ENCODE measurements around the gene CD81.

The CD81 gene

DNA sequence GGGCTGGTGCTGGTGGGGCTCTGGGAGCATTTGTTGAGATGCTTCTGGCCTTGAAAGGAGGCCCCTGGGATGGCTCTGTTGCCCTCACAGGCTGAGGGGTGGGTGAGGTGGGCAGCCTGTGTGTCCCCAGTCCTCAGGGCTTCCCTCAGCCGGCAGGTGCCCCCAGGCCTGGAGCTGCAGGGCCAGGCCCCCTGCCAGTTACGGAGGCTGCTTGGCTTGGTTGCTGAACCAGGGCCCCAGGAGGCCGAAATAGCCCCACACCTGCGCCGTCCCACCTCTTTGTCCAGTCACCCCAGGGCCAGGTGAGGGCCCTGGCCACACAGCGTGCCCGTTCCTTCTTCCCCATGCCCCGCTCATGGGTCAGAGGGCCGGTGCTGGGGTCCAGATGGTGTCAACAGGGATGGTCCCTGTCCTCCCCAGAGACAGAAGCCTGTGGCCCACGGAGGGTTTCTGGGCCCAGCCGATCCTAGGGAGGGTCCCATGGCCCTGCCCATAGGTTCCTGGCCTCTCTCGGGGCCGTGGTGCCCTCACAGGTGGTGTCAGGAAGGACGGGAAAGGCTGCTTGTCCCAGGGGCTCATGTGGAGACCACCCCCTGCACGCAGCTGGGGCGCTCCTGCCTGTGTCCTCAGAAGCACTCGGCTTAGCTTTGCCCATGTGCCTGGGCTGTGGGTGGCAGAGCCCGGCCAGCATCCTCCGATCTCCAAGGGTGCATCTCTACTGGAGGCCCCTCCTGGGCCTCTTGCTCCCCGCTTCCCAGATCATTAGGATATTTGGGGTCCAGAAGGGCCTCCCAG lies 14.3 kb downstream of the CD81 start:
- DNase-seq, result no peak

DNA sequence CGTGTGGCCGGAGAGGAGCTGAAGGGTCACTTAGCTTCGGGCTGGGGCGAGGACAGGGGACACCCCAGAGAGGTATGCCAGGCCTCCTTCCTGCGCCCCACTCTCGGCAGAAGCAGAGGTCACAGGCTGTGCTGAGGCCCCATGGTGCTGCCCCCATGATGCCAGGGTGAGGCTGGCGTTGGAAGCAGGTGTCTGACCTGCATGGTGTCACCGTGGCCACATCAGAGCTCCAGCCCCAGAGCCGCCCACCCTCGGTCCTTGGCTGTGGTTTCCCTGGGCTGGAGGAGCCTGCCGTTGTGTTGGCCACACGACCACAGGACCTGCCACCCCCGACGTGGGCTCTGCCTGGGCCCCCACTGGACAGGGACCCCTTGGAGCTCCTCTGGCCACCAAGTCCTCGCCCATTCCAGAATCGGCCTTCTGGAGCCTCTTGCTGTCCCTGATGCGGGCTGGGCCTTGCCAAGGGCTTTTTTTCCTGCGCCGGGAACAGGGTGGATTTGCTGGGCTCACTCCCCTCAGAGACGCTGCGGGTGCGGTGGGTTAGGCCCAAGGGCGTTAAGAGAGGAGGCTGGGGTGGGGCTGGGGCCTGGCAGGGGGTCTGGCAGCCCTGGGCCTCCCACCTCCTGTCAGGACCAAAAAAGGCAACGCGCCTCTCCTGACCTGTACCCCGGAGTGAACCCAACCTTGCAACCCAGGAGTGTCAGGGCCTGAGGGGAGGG lies 15.3 kb downstream of the CD81 start:
- DNase-seq, result no peak

DNA sequence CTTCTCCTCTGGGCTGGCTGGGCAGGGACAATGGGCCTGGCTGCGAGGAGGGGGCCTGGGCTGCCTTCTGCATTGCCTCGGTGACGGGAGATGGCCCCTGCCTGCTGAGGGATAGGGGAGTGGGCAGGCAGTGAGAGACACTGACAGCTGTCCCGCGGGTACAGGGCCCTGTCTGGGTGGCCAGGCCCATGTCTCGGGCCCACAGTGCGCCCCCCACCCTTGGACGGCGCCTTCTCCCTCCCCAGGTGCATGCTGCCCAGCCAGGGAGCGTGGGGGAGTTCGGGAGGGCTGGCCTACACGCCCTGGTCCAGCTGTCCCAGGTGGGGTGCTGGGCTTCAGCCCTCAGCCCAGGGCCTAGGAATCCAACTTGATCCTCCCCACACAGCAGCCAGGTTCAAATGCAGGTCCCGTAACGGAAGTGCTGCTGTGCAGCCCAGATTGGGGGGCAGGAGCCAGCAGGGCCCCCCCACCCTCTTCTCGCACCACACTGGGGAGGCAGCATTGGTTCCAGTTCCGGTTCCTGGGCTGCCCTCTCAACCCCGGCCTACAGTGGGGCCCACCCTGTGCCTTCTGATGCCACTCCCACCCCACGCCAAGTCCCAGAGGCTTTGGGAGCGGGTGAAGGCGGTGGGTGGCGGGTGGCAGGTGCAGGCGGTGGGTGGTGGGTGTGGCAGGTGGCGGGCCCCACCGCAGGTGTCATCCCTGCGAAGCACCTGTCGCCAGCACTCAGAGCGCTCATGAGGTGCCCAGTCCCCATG lies 16.2 kb downstream of the CD81 start:
- no peak for DNase-seq

DNA sequence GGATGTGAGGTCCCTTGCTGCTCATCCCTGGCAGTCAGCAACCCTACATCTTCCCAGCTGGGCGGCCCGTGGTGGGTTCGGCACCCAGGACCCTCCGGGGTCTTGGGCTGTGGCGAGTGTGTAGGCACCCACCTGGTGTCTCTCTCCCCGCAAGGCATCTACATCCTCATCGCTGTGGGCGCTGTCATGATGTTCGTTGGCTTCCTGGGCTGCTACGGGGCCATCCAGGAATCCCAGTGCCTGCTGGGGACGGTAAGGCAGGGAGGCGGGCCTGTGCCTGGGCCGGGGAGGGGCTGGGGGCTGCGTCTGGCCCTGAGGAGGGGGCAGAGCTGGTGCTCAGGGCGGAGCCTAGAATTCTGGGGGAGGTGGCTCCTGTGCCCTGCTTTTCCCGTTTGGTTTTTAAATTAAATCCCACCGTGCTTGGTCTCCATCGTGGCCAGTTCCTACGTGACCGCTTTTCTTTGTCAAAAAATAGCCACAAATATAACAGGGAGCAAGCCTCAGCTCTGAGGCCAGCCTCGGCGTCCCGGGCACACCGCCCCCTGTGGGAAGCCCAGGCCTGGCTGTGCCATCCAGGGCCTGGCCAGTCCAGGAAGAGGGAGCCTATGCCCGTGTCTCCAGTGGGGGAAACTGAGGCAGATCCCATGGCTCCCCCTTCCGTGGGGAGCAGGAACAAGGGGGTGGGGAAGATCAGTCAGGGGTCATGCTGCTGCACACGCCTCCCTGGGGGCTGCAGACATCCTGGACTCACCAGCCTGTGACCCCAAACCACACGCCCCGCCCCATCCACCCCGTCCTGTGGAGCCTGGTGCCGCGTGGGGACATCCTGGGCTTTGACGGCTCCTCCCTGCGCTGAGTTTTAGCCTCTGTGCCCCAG lies 17.1 kb downstream of the CD81 start:
- no peak for DNase-seq

GRCh38 chr11:2394818-2395105 lies 17.7 kb downstream of the CD81 start:
- no peak for DNase-seq

GRCh38 chr11:2395211-2395730 lies 18.2 kb downstream of the CD81 start:
- no peak for DNase-seq

- no peak for DNase-seq
These were observed 18.7 kb downstream of the CD81 start for GRCh38 chr11:2395856-2396255.

- no peak for DNase-seq
These were observed 19.4 kb downstream of the CD81 start for GRCh38 chr11:2396471-2396870.

GRCh38 chr11:2397005-2397404 lies 19.9 kb downstream of the CD81 start:
- no peak for DNase-seq

DNA sequence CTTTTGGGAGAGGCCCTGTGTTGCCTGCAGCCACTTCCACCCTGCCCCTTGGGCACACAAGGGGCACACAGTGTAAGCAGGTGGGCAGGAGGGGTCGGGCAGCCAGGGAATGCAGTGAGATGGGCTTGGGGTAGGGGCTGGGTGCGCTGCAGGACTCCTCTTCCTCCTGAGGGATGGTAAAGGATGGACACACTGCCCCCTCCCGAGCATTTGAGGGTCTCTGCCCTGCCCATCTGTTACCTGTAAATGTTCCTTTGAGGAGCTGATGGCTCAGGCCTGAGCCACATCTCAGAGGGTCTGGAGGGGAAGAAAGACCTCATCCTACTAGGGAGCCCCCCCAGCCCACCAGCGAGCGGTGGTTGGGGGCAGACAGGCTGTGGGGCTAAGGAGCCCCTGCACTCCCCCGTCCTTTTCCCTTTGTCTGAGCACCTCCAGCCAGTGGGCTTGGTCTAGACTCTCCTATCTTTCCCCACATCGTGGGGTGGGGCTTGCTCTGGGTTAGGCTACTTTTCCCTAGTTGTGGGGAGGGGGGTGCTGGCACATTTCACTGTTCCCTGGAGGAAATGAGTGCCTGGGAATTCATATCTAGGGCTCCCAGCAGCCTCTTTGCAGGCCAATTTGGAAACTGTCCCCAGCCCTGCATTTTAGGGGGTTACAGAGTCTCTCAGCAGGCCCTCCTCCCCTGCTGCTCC lies 21.7 kb downstream of the CD81 start:
- no peak for DNase-seq

DNA sequence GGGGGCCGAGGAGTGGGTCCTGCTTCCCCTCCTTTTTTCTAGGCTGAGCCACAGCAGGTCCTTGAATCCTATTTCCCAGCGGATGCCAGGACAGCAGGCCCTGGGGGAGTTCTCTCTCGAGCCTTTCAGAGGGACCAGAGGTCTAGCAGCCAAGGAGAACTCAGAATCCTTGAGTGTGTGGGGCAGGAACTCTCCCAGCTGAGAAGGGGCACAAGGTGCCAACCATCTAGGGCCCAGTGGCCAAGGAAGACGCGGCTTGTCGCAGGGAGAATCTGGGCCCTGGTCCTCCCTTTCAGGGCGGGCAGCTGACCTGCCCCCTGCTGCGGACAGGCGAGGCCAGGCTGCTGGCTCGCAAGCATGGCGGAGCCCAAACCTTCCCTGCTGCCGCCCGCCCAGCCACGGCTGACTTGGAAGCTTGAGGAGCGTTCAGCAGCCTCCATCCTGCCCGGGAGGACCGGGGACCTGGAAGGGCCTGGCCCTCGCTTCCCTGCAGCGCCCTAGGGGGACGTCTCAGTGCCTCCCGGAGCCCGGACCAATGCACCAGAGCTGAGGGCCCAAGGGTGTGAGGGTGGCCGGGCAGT lies 22.5 kb downstream of the CD81 start:
- peak in 1 of 3 donors; percentile 32 for DNase-seq

- peak; percentile 100 for DNase-seq
These were observed 23.1 kb downstream of the CD81 start, which contains the start of gene TSSC4 for GRCh38 chr11:2400069-2400761. Gene TSSC4, plus strand, starts transcription at chr11:2400750. Its CDS starts 1,884 bp downstream, at chr11:2402634.

DNA sequence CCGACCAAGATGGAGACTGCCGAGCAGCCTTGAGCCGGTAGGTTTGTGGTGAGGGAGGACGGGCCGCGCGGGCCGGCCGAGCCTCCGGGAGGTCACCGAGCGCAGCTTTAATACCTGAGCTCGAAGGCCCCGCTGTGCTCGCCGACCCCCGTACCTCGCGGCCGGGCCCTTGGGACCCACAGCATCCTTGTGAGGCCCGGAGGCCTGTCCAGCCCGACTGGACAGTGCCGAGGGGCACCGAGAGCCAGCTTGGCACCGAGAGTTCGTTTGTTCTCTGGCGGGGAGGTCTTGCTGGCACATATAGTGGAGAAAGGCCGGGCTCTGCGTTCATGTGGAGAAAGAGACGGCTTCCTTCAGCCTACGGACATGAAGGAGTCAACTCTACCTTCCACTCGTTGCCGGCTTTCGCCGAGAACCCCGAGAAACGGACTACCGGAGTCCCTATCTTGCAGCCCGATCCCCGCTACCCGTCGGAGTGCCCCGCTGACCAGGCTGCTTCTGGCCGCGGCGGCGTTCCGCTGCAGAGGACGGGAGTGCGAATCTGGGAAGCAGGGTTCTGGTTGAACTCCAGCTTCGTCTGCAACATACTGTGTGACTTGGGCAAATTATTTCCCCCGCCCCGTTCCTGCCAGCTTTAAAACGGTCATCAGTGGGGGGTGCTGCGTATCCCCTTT lies 23.8 kb downstream of the CD81 start:
- no peak for DNase-seq

GRCh38 chr11:2401436-2401984 lies 24.4 kb downstream of the CD81 start:
- no peak for DNase-seq

- DNase-seq, result no peak
These were observed 25.0 kb downstream of the CD81 start for GRCh38 chr11:2402106-2402505.

DNA sequence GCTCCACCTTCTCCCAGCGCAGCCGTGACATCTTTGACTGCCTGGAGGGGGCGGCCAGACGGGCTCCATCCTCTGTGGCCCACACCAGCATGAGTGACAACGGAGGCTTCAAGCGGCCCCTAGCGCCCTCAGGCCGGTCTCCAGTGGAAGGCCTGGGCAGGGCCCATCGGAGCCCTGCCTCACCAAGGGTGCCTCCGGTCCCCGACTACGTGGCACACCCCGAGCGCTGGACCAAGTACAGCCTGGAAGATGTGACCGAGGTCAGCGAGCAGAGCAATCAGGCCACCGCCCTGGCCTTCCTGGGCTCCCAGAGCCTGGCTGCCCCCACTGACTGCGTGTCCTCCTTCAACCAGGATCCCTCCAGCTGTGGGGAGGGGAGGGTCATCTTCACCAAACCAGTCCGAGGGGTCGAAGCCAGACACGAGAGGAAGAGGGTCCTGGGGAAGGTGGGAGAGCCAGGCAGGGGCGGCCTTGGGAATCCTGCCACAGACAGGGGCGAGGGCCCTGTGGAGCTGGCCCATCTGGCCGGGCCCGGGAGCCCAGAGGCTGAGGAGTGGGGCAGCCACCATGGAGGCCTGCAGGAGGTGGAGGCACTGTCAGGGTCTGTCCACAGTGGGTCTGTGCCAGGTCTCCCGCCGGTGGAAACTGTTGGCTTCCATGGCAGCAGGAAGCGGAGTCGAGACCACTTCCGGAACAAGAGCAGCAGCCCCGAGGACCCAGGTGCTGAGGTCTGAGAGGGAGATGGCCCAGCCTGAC lies 26.0 kb downstream of the CD81 start:
- DNase-seq, result no peak

- no peak for DNase-seq
These were observed 27.7 kb downstream of the CD81 start for GRCh38 chr11:2404735-2405196.

DNA sequence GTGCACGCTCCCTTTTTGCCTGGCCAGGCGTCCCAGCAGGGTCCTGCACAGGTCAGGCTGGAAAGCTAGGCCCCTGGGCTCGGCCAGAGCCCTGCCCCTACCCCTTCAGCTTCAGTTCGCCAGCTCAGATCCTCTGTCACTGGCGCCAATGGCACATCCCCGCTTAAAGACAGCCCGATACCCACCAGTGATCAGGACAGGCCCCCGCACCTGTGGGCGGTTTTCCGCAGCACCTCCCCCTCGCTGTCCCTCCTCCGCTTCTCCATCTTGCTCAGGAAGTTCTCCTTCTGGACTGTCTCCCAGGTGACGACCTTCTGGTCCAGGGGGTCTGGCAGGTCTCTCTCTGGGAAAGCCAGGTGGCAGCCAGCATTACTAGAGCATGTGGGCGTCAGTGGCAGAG lies 29.3 kb downstream of the CD81 start:
- DNase-seq, result no peak

DNA sequence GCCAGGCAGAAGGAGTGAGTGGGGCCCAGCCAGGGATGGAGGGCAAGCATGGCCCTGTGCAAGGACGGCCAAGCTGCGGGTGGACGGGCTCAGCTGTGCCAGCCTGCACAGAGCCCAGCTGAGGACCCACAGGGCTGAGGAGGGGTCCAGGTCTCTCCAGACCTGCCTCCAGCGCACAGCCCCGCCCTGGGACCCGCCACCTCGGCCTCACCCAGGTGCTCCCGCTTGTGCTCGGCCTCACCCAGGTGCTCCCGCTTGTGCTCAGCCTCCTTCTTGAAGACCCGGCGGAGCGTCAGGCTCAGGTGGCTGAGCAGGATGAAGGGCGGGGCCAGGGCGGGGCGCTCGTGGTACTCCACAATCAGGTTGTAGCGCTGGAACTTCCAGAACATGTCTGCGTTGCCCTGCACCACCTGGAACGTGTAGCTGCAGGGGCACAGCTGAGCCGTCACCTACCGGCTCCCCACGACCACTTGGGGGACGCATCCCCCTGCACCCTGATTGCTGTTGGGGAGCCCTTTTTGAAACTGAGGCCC lies 29.8 kb downstream of the CD81 start:
- no peak for DNase-seq

Data from suppressor macrophage treated with lipopolysaccharide for 1 hour (primary cell).